ENCODE measurements around the gene ZMYND10. TPM values are rescaled to one million over a fixed set of nuclear protein-coding genes. Genes with fewer than 3 reads are reported as not detected.

ZMYND10 gene
- total and polyA plus RNA-seq, 8 donors: 0.35 to 8.3 (median 1.3) TPM

DNA sequence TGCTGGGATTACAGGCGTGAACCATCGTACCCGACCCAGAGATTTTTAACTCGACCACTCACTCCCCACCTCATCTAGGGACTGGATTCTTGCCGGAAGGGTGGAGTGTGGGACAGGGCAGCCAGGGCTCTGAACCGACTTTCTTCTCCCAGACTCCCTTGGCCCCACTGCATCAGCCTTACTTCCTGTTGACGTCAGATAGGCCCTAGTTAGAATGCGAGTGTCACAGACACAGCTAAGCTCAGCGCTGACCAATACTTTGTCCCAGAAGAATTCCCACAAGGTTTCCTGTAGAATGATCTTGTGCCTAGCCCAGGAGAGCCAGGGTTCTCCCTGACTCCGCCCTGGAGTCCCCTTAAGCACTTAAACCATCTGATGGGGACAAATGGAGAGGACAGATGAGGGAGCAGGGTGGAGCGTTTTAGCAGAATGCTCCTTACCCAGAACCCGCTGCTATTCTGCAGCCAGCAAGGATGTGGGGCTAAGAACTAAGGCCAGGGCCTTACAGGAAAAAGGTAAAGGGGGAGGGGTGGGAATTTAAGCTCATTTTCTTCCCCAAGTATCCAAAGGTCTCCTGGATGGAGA lies 11.7 kb downstream of the ZMYND10 start:
- Histone ChIP-seq H3K36me3 (peaks cover 8 to 27% (median 22%) of the 10 kb centered on the region in 3 donors), H3K9me3 (no peaks in the 10 kb centered on the region), H3K27me3 (no peaks in the 10 kb centered on the region), H3K4me1 (peaks cover 10 to 44% (median 28%) of the 10 kb centered on the region in 3 donors), H3K27ac (peak overlapping the region in 3 of 4 donors; percentile 1 to 52 (median 3)), H3K4me3 (no peak overlapping the region)
- TF ChIP-seq, protein P1, sequence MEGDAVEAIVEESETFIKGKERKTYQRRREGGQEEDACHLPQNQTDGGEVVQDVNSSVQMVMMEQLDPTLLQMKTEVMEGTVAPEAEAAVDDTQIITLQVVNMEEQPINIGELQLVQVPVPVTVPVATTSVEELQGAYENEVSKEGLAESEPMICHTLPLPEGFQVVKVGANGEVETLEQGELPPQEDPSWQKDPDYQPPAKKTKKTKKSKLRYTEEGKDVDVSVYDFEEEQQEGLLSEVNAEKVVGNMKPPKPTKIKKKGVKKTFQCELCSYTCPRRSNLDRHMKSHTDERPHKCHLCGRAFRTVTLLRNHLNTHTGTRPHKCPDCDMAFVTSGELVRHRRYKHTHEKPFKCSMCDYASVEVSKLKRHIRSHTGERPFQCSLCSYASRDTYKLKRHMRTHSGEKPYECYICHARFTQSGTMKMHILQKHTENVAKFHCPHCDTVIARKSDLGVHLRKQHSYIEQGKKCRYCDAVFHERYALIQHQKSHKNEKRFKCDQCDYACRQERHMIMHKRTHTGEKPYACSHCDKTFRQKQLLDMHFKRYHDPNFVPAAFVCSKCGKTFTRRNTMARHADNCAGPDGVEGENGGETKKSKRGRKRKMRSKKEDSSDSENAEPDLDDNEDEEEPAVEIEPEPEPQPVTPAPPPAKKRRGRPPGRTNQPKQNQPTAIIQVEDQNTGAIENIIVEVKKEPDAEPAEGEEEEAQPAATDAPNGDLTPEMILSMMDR (IDR thresholded peaks at IDR 0.05): no peak
- DNase-seq (peak in 1 of 6 donors; percentile 25), FAIRE-seq (no peak), ATAC-seq (no peak)
- intact Hi-C loops (cut with DNase I): no loop called here
- WGBS, 2 donors: 62 to 68% methylated on average over 12 of the region's 12 CpGs

DNA sequence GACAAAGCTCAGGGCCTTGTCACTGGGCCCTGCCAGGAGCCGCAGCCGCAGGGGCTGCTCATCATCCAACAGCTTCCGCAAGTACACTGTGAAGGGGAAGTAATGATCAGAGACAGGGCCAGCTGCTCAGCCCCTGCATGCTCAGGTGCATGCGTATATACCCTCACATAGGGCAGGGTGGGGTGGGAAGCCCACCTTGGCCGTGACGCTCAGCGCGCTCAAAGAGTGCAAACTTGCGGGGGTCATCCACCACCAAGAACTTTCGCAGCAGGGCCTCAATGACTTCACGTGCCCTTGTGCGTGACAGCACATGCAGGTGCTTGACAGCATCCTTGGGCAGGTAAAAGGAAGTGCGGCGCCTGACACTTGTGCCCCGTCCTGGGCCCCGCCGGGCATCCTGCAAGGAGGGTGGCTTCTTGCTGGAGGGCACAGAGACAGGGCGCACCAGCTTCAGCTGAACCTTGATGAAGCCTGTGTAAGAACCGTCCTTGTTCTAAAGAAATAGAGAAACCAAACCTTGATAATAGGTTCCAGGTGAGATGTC lies 14.1 kb downstream of the ZMYND10 start:
- Histone ChIP-seq H3K27ac (no peak overlapping the region), H3K9me3 (no peaks in the 10 kb centered on the region), H3K4me3 (no peak overlapping the region), H3K4me1 (peaks cover 18 to 47% (median 24%) of the 10 kb centered on the region in 3 donors), H3K27me3 (no peaks in the 10 kb centered on the region), H3K36me3 (peaks cover 8 to 27% (median 22%) of the 10 kb centered on the region in 3 donors)
- DNase-seq (peak in 2 of 6 donors; percentile 27 to 68), ATAC-seq (no peak), FAIRE-seq (no peak)
- TF ChIP-seq, protein P1 (IDR thresholded peaks at IDR 0.05): no peak
- 93 to 95% methylated on average over 19 of the region's 19 CpGs for WGBS, 2 donors
- intact Hi-C loops (cut with DNase I): no loop called here

GRCh38 chr3:50330330-50330729 lies 15.2 kb downstream of the ZMYND10 start:
- Histone ChIP-seq H3K4me1 (peaks cover 18 to 37% (median 23%) of the 10 kb centered on the region in 3 donors), H3K27me3 (no peaks in the 10 kb centered on the region), H3K4me3 (no peak overlapping the region), H3K9me3 (no peaks in the 10 kb centered on the region), H3K27ac (no peak overlapping the region), H3K36me3 (peaks cover 8 to 34% (median 22%) of the 10 kb centered on the region in 3 donors)
- ATAC-seq: no peak
- 90 to 92% methylated on average over 10 of the region's 10 CpGs for WGBS, 2 donors
- peak in 1 of 6 donors; percentile 47 for DNase-seq
- FAIRE-seq: no peak
- TF ChIP-seq, protein P1 (IDR thresholded peaks at IDR 0.05): no peak
- intact Hi-C loops (cut with DNase I): no loop called here

GRCh38 chr3:50327943-50328691 lies 17.4 kb downstream of the ZMYND10 start, which contains the start of gene TUSC2:
TUSC2 (minus strand) TSS chr3:50328223; CDS start chr3:50328099, 124 bp downstream.
- Histone ChIP-seq H3K4me3 (peak within 1 kb of the TSS; percentile 87 to 100 (median 94)), H3K4me1 (peaks cover 5 to 15% (median 8%) of the 10 kb centered on the region in 3 donors), H3K36me3 (peaks cover 8 to 35% (median 22%) of the 10 kb centered on the region in 3 donors), H3K9me3 (no peaks in the 10 kb centered on the region), H3K27ac (peak within 1 kb of the TSS; percentile 61 to 86 (median 80)), H3K27me3 (no peaks in the 10 kb centered on the region)
- peak; percentile 93 to 96 (median 94) for ATAC-seq
- intact Hi-C loops (cut with DNase I): loop anchor here in 1 of 3 donors (10.0 kb wide), 1 partner anchor 73 kb away; no protein-coding TSS in a partner anchor
- DNase-seq: peak; percentile 95 to 99 (median 98)
- 1% methylated on average over 38 to 55 of the region's 55 CpGs for WGBS, 2 donors
- FAIRE-seq: peak; percentile 53
- TF ChIP-seq, protein P1 (IDR thresholded peaks at IDR 0.05): no peak

Measured in pancreas (tissue), 10 donors.